ENCODE data around the gene COMTD1. TPM values are rescaled to one million over a fixed set of nuclear protein-coding genes. Genes with fewer than 3 reads are reported as not detected.

COMTD1 gene
- total and polyA plus RNA-seq, 2 donors (not counting 3 experiments of a cell fraction or from before 2014, with no cell fraction given) = 18.4 to 18.6 TPM

- peaks cover 11% of the 10 kb centered on the region for H3K4me1 ChIP-seq (ENCODE audit: control insufficient read depth, extremely low read depth, insufficient read depth, low read length)
- H3K27ac ChIP-seq (ENCODE audit: insufficient read depth, low read depth, low read length) = no peak overlapping the region
- H3K36me3 ChIP-seq (ENCODE audit: control insufficient read depth in 2 of 2, extremely low read depth in 1 of 2, insufficient read depth in 2 of 2, low read length in 2 of 2) = no peaks in the 10 kb centered on the region
- no peaks in the 10 kb centered on the region for H3K79me2 ChIP-seq (ENCODE audit: control insufficient read depth, insufficient read depth, low read length)
- POLR2A ChIA-PET = no interaction called here
- no peaks in the 10 kb centered on the region for H3K27me3 ChIP-seq (ENCODE audit: control insufficient read depth in 2 of 2, insufficient read depth in 2 of 2, low read length in 2 of 2)
- H3K9ac ChIP-seq (replicated peaks; ENCODE audit: extremely low read depth, insufficient read depth, low read length) = no peak overlapping the region
- H3K9me3 ChIP-seq (replicated peaks; ENCODE audit: control insufficient read depth, insufficient read depth, low read length) = no peaks in the 10 kb centered on the region
- no TSS peak for BruUV-seq (replicated peaks)
- H3K4me3 ChIP-seq (replicated peaks in 1 of 3; ENCODE audit: insufficient read depth in 1 of 3, low read depth in 1 of 3, low read length in 3 of 3) = no peak overlapping the region
- H3K4me2 ChIP-seq (ENCODE audit: insufficient read depth, low read length) = no peak overlapping the region
- dilution Hi-C loops (cut with MboI; ENCODE audit: extremely low pct_ligation_motif_present, low sequenced_read_pairs) (no loop called here), intact Hi-C loops (cut with micrococcal nuclease) (no loop called here)
- H4K20me1 ChIP-seq (replicated peaks; ENCODE audit: control insufficient read depth, extremely low read depth, insufficient read depth, low read length) = no peaks in the 10 kb centered on the region
- H3K9me1 ChIP-seq (replicated peaks; ENCODE audit: control insufficient read depth, extremely low read depth, insufficient read depth, low read length) = no peaks in the 10 kb centered on the region
- CTCF ChIA-PET = interaction anchor here (0.6 to 2.3 kb wide), 6 partner anchors 13 to 1871 kb away, joined by 3 to 17 read pairs (median 4); no protein-coding TSS in a partner anchor
- no peak for DNase-seq (ENCODE audit: low read depth, low spot score)
- TF ChIP-seq FOS (IDR thresholded peaks at IDR 0.05; ENCODE audit: borderline replicate concordance, insufficient read depth, low read length) (no peak), POLR2AphosphoS5 (IDR thresholded peaks at IDR 0.05; ENCODE audit: insufficient read depth, low read depth, low read length) (no peak), JUN (IDR thresholded peaks at IDR 0.05; ENCODE audit: borderline replicate concordance, insufficient read depth, insufficient read length, low read depth) (no peak), EZH2 (IDR thresholded peaks at IDR 0.05; ENCODE audit: borderline replicate concordance, low read depth, low read length, severe bottlenecking) (no peak), POLR2A (IDR thresholded peaks at IDR 0.05; ENCODE audit: low read depth, low read length) (no peak), GATA2 (IDR thresholded peaks at IDR 0.05; ENCODE audit: insufficient read depth, insufficient read length, low read depth, low read length) (no peak), MYC (IDR thresholded peaks at IDR 0.05; ENCODE audit: low read depth, low read length) (no peak)
- TF ChIP-seq, protein P1, sequence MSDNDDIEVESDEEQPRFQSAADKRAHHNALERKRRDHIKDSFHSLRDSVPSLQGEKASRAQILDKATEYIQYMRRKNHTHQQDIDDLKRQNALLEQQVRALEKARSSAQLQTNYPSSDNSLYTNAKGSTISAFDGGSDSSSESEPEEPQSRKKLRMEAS (IDR thresholded peaks at IDR 0.05; ENCODE audit: insufficient read depth, insufficient read length) = no peak
- TF ChIP-seq, protein P2, sequence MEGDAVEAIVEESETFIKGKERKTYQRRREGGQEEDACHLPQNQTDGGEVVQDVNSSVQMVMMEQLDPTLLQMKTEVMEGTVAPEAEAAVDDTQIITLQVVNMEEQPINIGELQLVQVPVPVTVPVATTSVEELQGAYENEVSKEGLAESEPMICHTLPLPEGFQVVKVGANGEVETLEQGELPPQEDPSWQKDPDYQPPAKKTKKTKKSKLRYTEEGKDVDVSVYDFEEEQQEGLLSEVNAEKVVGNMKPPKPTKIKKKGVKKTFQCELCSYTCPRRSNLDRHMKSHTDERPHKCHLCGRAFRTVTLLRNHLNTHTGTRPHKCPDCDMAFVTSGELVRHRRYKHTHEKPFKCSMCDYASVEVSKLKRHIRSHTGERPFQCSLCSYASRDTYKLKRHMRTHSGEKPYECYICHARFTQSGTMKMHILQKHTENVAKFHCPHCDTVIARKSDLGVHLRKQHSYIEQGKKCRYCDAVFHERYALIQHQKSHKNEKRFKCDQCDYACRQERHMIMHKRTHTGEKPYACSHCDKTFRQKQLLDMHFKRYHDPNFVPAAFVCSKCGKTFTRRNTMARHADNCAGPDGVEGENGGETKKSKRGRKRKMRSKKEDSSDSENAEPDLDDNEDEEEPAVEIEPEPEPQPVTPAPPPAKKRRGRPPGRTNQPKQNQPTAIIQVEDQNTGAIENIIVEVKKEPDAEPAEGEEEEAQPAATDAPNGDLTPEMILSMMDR (IDR thresholded peaks at IDR 0.05; ENCODE audit: extremely low read depth in 1 of 2, insufficient read depth in 1 of 2, low read depth in 1 of 2, low read length in 2 of 2) = no peak
- no peak for FAIRE-seq
- no peak overlapping the region for H2AFZ ChIP-seq (ENCODE audit: low read depth, low read length)
Observed at GRCh38 chr10:75238182-75239095, 2.7 kb upstream of the COMTD1 start.
